ENCODE results near the gene SAMM50.

Gene SAMM50

GRCh38 chr22:43955040-43955882, at the start of gene SAMM50:
TSS of gene SAMM50 (plus strand) at chr22:43955442. CDS start at chr22:43955578, 136 bp downstream.
- DNase-seq (ENCODE audit: low read depth) = peak; percentile 83

GRCh38 chr22:43905681-43906080, 49.6 kb upstream of the SAMM50 start:
- no peak for DNase-seq (ENCODE audit: low read depth)

- no peak for DNase-seq (ENCODE audit: low read depth)
Observed at GRCh38 chr22:43909708-43910107, 45.5 kb upstream of the SAMM50 start.

- DNase-seq (ENCODE audit: low read depth) = no peak
Observed at GRCh38 chr22:43910178-43910695, 45.0 kb upstream of the SAMM50 start.

- no peak for DNase-seq (ENCODE audit: low read depth)
Observed at GRCh38 chr22:43911351-43911750, 43.9 kb upstream of the SAMM50 start.

- no peak for DNase-seq (ENCODE audit: low read depth)
Observed at GRCh38 chr22:43917521-43917920, 37.7 kb upstream of the SAMM50 start.

- DNase-seq (ENCODE audit: low read depth) = no peak
Observed at GRCh38 chr22:43919106-43919973, 35.9 kb upstream of the SAMM50 start.

- no peak for DNase-seq (ENCODE audit: low read depth)
Observed at GRCh38 chr22:43921370-43921769, 33.9 kb upstream of the SAMM50 start.

- DNase-seq (ENCODE audit: low read depth) = no peak
Observed at GRCh38 chr22:43922123-43922522, 33.1 kb upstream of the SAMM50 start.

- no peak for DNase-seq (ENCODE audit: low read depth)
Observed at GRCh38 chr22:43923191-43923590, 32.1 kb upstream of the SAMM50 start.

GRCh38 chr22:43923631-43924464, 31.4 kb upstream of the SAMM50 start, which contains the start of gene PNPLA3:
TSS of gene PNPLA3 (plus strand) at chr22:43923805. CDS start at chr22:43923912, 107 bp downstream.
- DNase-seq (ENCODE audit: low read depth) = peak; percentile 60

GRCh38 chr22:43924877-43925276, 30.4 kb upstream of the SAMM50 start:
- no peak for DNase-seq (ENCODE audit: low read depth)

- no peak for DNase-seq (ENCODE audit: low read depth)
Observed at GRCh38 chr22:43925433-43926348, 29.6 kb upstream of the SAMM50 start.

GRCh38 chr22:43926349-43926710, 28.9 kb upstream of the SAMM50 start:
- no peak for DNase-seq (ENCODE audit: low read depth)

GRCh38 chr22:43928468-43928867, 26.8 kb upstream of the SAMM50 start:
- DNase-seq (ENCODE audit: low read depth) = no peak

- no peak for DNase-seq (ENCODE audit: low read depth)
Observed at GRCh38 chr22:43928908-43929307, 26.3 kb upstream of the SAMM50 start.

- DNase-seq (ENCODE audit: low read depth) = no peak
Observed at GRCh38 chr22:43931771-43932170, 23.5 kb upstream of the SAMM50 start.

- DNase-seq (ENCODE audit: low read depth) = no peak
Observed at GRCh38 chr22:43941449-43941848, 13.8 kb upstream of the SAMM50 start.

GRCh38 chr22:43944670-43945430, 10.4 kb upstream of the SAMM50 start:
- DNase-seq (ENCODE audit: low read depth) = no peak

Measured in T-helper 22 cell (primary cell).